Esophagus muscularis mucosa (tissue), 3 donors: ENCODE measurements around the gene SORCS2.

Experiments used
- POLR2A ChIP-seq: fragments of 450-650 bp; IDR thresholded peaks from one replicate; pipeline ENCODE4 v1.6.1; 2017; ENCODE audit warnings: antibody characterized with exemption, moderate library complexity, mild to moderate bottlenecking, low read depth
- POLR2AphosphoS5 ChIP-seq, 2 donors: sonication (generic); formaldehyde crosslinking; IDR thresholded peaks; one replicate each; pipeline ENCODE4 v1.6.1; 2017; ENCODE audit warnings: antibody characterized with exemption in 2 of 2
- TF ChIP-seq, protein P1 (sequence below), 3 experiments: fragments of 200-600 bp in 2 of 3; fragments of 450-650 bp in 1 of 3; sonication (generic) in 2 of 3; IDR thresholded peaks; one replicate each; pipeline ENCODE4 v1.5.1; 2017 to 2019; ENCODE audit warnings: antibody characterized with exemption in 3 of 3, mild to moderate bottlenecking in 2 of 3, moderate library complexity in 1 of 3

DNA sequence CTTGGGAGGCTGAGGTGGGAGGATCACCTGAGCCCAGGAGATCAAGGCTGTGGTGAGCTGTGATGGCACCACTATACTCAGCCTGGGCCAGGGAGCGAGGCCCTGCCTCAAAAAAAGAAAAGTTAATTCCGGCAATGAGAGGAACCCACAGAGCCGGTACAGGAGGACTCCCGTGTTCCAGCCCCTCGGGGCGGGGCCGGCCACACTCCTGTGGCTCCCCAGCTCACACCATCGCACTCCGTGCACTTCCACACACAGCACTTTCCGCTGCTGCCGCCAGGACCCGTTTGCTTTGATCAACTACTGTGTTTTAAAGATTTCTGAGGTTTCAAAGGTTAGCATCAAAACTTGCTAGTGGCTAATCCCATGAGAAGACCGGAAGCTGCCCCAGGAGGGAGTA, 575.6 kb downstream of the SORCS2 start:
- TF ChIP-seq, protein P1, sequence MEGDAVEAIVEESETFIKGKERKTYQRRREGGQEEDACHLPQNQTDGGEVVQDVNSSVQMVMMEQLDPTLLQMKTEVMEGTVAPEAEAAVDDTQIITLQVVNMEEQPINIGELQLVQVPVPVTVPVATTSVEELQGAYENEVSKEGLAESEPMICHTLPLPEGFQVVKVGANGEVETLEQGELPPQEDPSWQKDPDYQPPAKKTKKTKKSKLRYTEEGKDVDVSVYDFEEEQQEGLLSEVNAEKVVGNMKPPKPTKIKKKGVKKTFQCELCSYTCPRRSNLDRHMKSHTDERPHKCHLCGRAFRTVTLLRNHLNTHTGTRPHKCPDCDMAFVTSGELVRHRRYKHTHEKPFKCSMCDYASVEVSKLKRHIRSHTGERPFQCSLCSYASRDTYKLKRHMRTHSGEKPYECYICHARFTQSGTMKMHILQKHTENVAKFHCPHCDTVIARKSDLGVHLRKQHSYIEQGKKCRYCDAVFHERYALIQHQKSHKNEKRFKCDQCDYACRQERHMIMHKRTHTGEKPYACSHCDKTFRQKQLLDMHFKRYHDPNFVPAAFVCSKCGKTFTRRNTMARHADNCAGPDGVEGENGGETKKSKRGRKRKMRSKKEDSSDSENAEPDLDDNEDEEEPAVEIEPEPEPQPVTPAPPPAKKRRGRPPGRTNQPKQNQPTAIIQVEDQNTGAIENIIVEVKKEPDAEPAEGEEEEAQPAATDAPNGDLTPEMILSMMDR (IDR thresholded peaks at IDR 0.05) = no peak
- TF ChIP-seq POLR2A (no peak), POLR2AphosphoS5 (IDR thresholded peaks at IDR 0.05) (no peak)
